Effector memory CD8-positive, alpha-beta T cell (primary cell): ENCODE measurements around the gene STX5.
"Not testable (repeated sequence)": the region's sequence is repeated elsewhere in the genome, so short reads cannot be mapped to it uniquely, and the experiment has no call there.

Source experiments
- ATAC-seq: fragments of 150-1000 bp; cut with Tn5 transposase; replicated peaks from 2 replicates; pipeline ENCODE4 v1.10.0; 2021; ENCODE audit warnings: mild to moderate bottlenecking, moderate library complexity
- DNase-seq, 3 experiments: peaks; one replicate each; pipeline ENCODE4 v3.0.0; 2021
- H3K27ac Mint-ChIP-seq, 2 donors: one replicate each; pipeline ENCODE4 v1.8.0; 2022; ENCODE audit warnings: mild to moderate bottlenecking in 2 of 2, mixed read lengths in 2 of 2, moderate library complexity in 2 of 2
- H3K27me3 Mint-ChIP-seq, 2 donors: one replicate each; pipeline ENCODE4 v1.8.0; 2022; ENCODE audit warnings: mixed read lengths in 2 of 2
- H3K36me3 Mint-ChIP-seq: one replicate; pipeline ENCODE4 v1.8.0; 2022; ENCODE audit warnings: mild to moderate bottlenecking, moderate library complexity, mixed read lengths; ENCODE audit not compliant: insufficient read depth
- H3K4me1 Mint-ChIP-seq, 2 donors: one replicate each; pipeline ENCODE4 v1.8.0; 2022; ENCODE audit warnings: low read depth in 2 of 2, mixed read lengths in 2 of 2
- H3K4me3 Mint-ChIP-seq, 2 donors: one replicate each; pipeline ENCODE4 v1.8.0; 2022; ENCODE audit warnings: mild to moderate bottlenecking in 2 of 2, mixed read lengths in 2 of 2, moderate library complexity in 2 of 2
- H3K9me3 Mint-ChIP-seq, 2 donors: one replicate each; pipeline ENCODE4 v1.8.0; 2022; ENCODE audit warnings: mixed read lengths in 2 of 2

STX5 gene

GRCh38 chr11:62771144-62772021 lies 60.5 kb downstream of the STX5 start, which contains the start of gene TAF6L:
TSS of gene TAF6L (plus strand) at chr11:62771396. CDS start at chr11:62775784, 4,388 bp downstream.
- DNase-seq (peak; percentile 83 to 88 (median 86)), ATAC-seq (peak; percentile 79)
- Mint-ChIP-seq H3K9me3 (no peaks in the 10 kb centered on the region), H3K36me3 (peaks cover 45% of the 10 kb centered on the region), H3K4me1 (peaks cover 29 to 30% of the 10 kb centered on the region in 2 donors), H3K27ac (peak within 1 kb of the TSS; percentile 95 to 98), H3K27me3 (no peaks in the 10 kb centered on the region), H3K4me3 (peak within 1 kb of the TSS; percentile 96 to 97)

- H3K4me1 Mint-ChIP-seq: peaks cover 29 to 30% of the 10 kb centered on the region in 2 donors
- peaks cover 50% of the 10 kb centered on the region for H3K36me3 Mint-ChIP-seq
- no peaks in the 10 kb centered on the region for H3K27me3 Mint-ChIP-seq
- ATAC-seq (no peak), DNase-seq (no peak)
- peak overlapping the region; percentile 96 to 97 for H3K4me3 Mint-ChIP-seq
- H3K9me3 Mint-ChIP-seq: no peaks in the 10 kb centered on the region
- peak overlapping the region; percentile 95 to 98 for H3K27ac Mint-ChIP-seq
These were observed 61.1 kb downstream of the STX5 start for GRCh38 chr11:62770778-62771143.

- peak overlapping the region; percentile 93 to 94 for H3K4me3 Mint-ChIP-seq
- not testable (repeated sequence) for H3K27me3 Mint-ChIP-seq, DNase-seq, H3K9me3 Mint-ChIP-seq, ATAC-seq
- peaks cover 16% of the 10 kb centered on the region in 2 donors for H3K4me1 Mint-ChIP-seq
- peak overlapping the region; percentile 96 to 97 for H3K27ac Mint-ChIP-seq
- peaks cover 40% of the 10 kb centered on the region for H3K36me3 Mint-ChIP-seq
These were observed 71.0 kb downstream of the STX5 start for GRCh38 chr11:62760867-62761227.

GRCh38 chr11:62757846-62758788 lies 73.7 kb downstream of the STX5 start:
- H3K27ac Mint-ChIP-seq: no peak overlapping the region
- H3K9me3 Mint-ChIP-seq: no peaks in the 10 kb centered on the region
- ATAC-seq: no peak
- peaks cover 27% of the 10 kb centered on the region for H3K36me3 Mint-ChIP-seq
- no peak overlapping the region for H3K4me3 Mint-ChIP-seq
- H3K4me1 Mint-ChIP-seq: peaks cover 16 to 19% of the 10 kb centered on the region in 2 donors
- H3K27me3 Mint-ChIP-seq: no peaks in the 10 kb centered on the region
- DNase-seq: no peak
